GM23338 (cell line): ENCODE results near the gene TNRC18. TPM values are rescaled to one million over a fixed set of nuclear protein-coding genes. Genes with fewer than 3 reads are reported as not detected.

Experiments
- ATAC-seq: fragments of 200-7000 bp; cut with Tn5 transposase; 3 replicates; pipeline ENCODE4 v1.9.1; 2020
- DNase-seq: peaks from one replicate; pipeline ENCODE4 v3.0.0-alpha.2; 2015; ENCODE audit warnings: low spot score
- H2AFZ ChIP-seq: fragments of 200-600 bp; sonication (generic); 2 replicates; pipeline ENCODE4 v1.8.0; 2016; ENCODE audit warnings: antibody characterized with exemption, mild to moderate bottlenecking, moderate library complexity
- H3F3A ChIP-seq: fragments of 200-600 bp; sonication (generic); replicated peaks from 2 replicates; pipeline ENCODE4 v1.8.0; 2017; ENCODE audit warnings: antibody characterized with exemption, mixed run types, low read depth
- H3K27ac ChIP-seq: fragments of 200-600 bp; sonication (generic); 2 replicates; pipeline ENCODE4 v1.6.1; 2016; ENCODE audit warnings: low read depth
- H3K27me3 ChIP-seq: fragments of 200-600 bp; sonication (generic); 2 replicates; pipeline ENCODE4 v1.8.0; 2016; ENCODE audit warnings: mild to moderate bottlenecking, mixed run types, moderate library complexity; ENCODE audit not compliant: insufficient read depth
- H3K36me3 ChIP-seq: fragments of 200-600 bp; sonication (generic); 2 replicates; pipeline ENCODE4 v1.8.0; 2016; ENCODE audit warnings: mild to moderate bottlenecking; ENCODE audit not compliant: insufficient read depth
- H3K4me1 ChIP-seq: fragments of 200-600 bp; sonication (generic); 2 replicates; pipeline ENCODE4 v1.8.0; 2016; ENCODE audit warnings: mild to moderate bottlenecking, moderate library complexity; ENCODE audit not compliant: insufficient read depth
- H3K4me2 ChIP-seq: fragments of 200-600 bp; sonication (generic); 2 replicates; pipeline ENCODE4 v1.7.1; 2017; ENCODE audit warnings: mixed run types
- H3K4me3 ChIP-seq: fragments of 200-600 bp; sonication (generic); 2 replicates; pipeline ENCODE4 v1.6.1; 2016; ENCODE audit warnings: mixed run types
- H3K79me2 ChIP-seq: fragments of 200-600 bp; sonication (generic); replicated peaks from 2 replicates; pipeline ENCODE4 v1.8.0; 2017; ENCODE audit warnings: mild to moderate bottlenecking; ENCODE audit not compliant: insufficient read depth
- H3K9me2 ChIP-seq: fragments of 200-600 bp; sonication (generic); 2 replicates; pipeline ENCODE4 v1.8.0; 2017; ENCODE audit not compliant: insufficient read depth
- H4K20me1 ChIP-seq: fragments of 200-600 bp; sonication (generic); replicated peaks from 2 replicates; pipeline ENCODE4 v1.8.0; 2017; ENCODE audit warnings: mild to moderate bottlenecking; ENCODE audit not compliant: insufficient read depth
- H3K27ac Mint-ChIP-seq: 2 replicates; pipeline ENCODE4 v1.8.0; 2020; ENCODE audit warnings: inconsistent platforms, mild to moderate bottlenecking, moderate library complexity, mixed read lengths
- H3K27me3 Mint-ChIP-seq: 3 replicates; pipeline ENCODE4 v1.8.0; 2022; ENCODE audit warnings: low read depth, mild to moderate bottlenecking, moderate library complexity, mixed read lengths, inconsistent platforms; ENCODE audit not compliant: insufficient read depth, poor library complexity
- H3K36me3 Mint-ChIP-seq: 3 replicates; pipeline ENCODE4 v1.8.0; 2021; ENCODE audit warnings: low read depth, mild to moderate bottlenecking, inconsistent platforms, moderate library complexity, mixed read lengths
- H3K4me1 Mint-ChIP-seq: 3 replicates; pipeline ENCODE4 v1.8.0; 2020; ENCODE audit warnings: mild to moderate bottlenecking, inconsistent platforms, mixed read lengths
- H3K4me3 Mint-ChIP-seq: 3 replicates; pipeline ENCODE4 v1.8.0; 2021; ENCODE audit warnings: moderate library complexity, mild to moderate bottlenecking, inconsistent platforms, mixed read lengths
- H3K9me3 Mint-ChIP-seq: 3 replicates; pipeline ENCODE4 v1.8.0; 2020; ENCODE audit warnings: moderate library complexity, mild to moderate bottlenecking, inconsistent platforms, mixed read lengths
- CREB1 ChIP-seq: fragments of 250-450 bp; sonication (Bioruptor Pico); IDR thresholded peaks from 2 replicates; pipeline ENCODE4 v1.5.0; 2020; ENCODE audit warnings: low read depth, mild to moderate bottlenecking, moderate library complexity
- ETS1 ChIP-seq: IDR thresholded peaks from 2 replicates; pipeline ENCODE4 v1.6.1; 2016; ENCODE audit warnings: antibody characterized with exemption
- EZH2phosphoT487 ChIP-seq: fragments of 200-600 bp; sonication (generic); IDR thresholded peaks from one replicate; pipeline ENCODE4 v1.8.1; 2018; ENCODE audit warnings: antibody characterized with exemption; ENCODE audit not compliant: unreplicated experiment
- POLR2AphosphoS5 ChIP-seq: IDR thresholded peaks from 2 replicates; pipeline ENCODE4 v1.6.1; 2016; ENCODE audit warnings: antibody characterized with exemption, low read depth
- REST ChIP-seq: IDR thresholded peaks from one replicate; pipeline ENCODE4 v1.6.1; 2018; ENCODE audit warnings: antibody characterized with exemption; ENCODE audit not compliant: unreplicated experiment
- ZNF331 ChIP-seq: fragments of 250-450 bp; sonication (Bioruptor Pico); IDR thresholded peaks from 2 replicates; pipeline ENCODE4 v1.5.0; 2020; ENCODE audit warnings: low read depth, mild to moderate bottlenecking, moderate library complexity
- ZNF462 ChIP-seq: fragments of 250-450 bp; sonication (Bioruptor Pico); IDR thresholded peaks from 2 replicates; pipeline ENCODE4 v1.5.0; 2020; ENCODE audit warnings: mild to moderate bottlenecking, moderate library complexity
- polyA plus RNA-seq: library from polyadenylated mRNA; unstranded; fragments of >200 nt; fragmentation: Nextera tagmentation; extraction: Ambion mirVana; gene quantifications from 2 replicates; pipeline ENCODE4 v1.2.1, GENCODE V29; 2016
- total RNA-seq: library from RNA; depleted of rRNA; stranded (reverse); fragments of >200 nt; shearing (Covaris generic); gene quantifications from 2 replicates; pipeline ENCODE4 v1.2.3, GENCODE V29; 2014

The TNRC18 gene
- total and polyA plus RNA-seq, 2 experiments from 2014 or later, result 2.1 to 17.5 TPM

- TF ChIP-seq ZNF462 (CRISPR knock-in tag) (no peak), ZNF331 (CRISPR knock-in tag) (no peak), CREB1 (CRISPR knock-in tag) (no peak)
Observed at GRCh38 chr7:5360971-5361370, 62.7 kb downstream of the TNRC18 start (continued).

- Histone ChIP-seq H3F3A (no peaks in the 10 kb centered on the region), H3K36me3 (no peaks in the 10 kb centered on the region), H2AFZ (no peak overlapping the region), H3K79me2 (no peaks in the 10 kb centered on the region), H3K4me2 (no peak overlapping the region), H3K4me3 (no peak overlapping the region), H3K9me2 (no peaks in the 10 kb centered on the region), H3K27me3 (no peaks in the 10 kb centered on the region), H4K20me1 (no peaks in the 10 kb centered on the region), H3K27ac (no peak overlapping the region), H3K4me1 (no peaks in the 10 kb centered on the region)
- peaks cover 7% of the 10 kb centered on the region; the same call in 2 of the 3 replicates for H3K4me1 Mint-ChIP-seq
- peaks cover 15% of the 10 kb centered on the region for H3K27me3 Mint-ChIP-seq
- peaks cover 7% of the 10 kb centered on the region; the same call in 2 of the 3 replicates for H3K36me3 Mint-ChIP-seq
- H3K9me3 Mint-ChIP-seq, result no peaks in the 10 kb centered on the region
- DNase-seq (no peak), ATAC-seq (no peak)
- H3K4me3 Mint-ChIP-seq, result no peak overlapping the region
- no peak overlapping the region for H3K27ac Mint-ChIP-seq
- TF ChIP-seq EZH2phosphoT487 (no peak), REST (no peak), CREB1 (CRISPR knock-in tag) (no peak), POLR2AphosphoS5 (no peak), ETS1 (no peak)
Observed at GRCh38 chr7:5360451-5360850, 63.2 kb downstream of the TNRC18 start.
